Measurements from ENCODE around the gene SAP130.
"Not testable (repeated sequence)": the region's sequence is repeated elsewhere in the genome, so short reads cannot be mapped to it uniquely, and the experiment has no call there.

The SAP130 gene

GRCh38 chr2:127909019-127909418, 118.8 kb downstream of the SAP130 start:
- TF ChIP-seq POLR2A (IDR thresholded peaks at IDR 0.05; ENCODE audit: extremely low read depth, insufficient read length) = no peak
- TF ChIP-seq, protein P1, sequence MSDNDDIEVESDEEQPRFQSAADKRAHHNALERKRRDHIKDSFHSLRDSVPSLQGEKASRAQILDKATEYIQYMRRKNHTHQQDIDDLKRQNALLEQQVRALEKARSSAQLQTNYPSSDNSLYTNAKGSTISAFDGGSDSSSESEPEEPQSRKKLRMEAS (IDR thresholded peaks at IDR 0.05; ENCODE audit: low read depth, low read length) = no peak
- TF ChIP-seq MYC (IDR thresholded peaks at IDR 0.05; ENCODE audit: low read depth, low read length) = no peak
- no peak for TF ChIP-seq CTCF (IDR thresholded peaks at IDR 0.05; ENCODE audit: low read depth, low read length)
- DNase-seq (ENCODE audit: low read depth) = no peak
- H3K4me3 ChIP-seq (ENCODE audit: low read depth, low read length) = no peak overlapping the region

DNA sequence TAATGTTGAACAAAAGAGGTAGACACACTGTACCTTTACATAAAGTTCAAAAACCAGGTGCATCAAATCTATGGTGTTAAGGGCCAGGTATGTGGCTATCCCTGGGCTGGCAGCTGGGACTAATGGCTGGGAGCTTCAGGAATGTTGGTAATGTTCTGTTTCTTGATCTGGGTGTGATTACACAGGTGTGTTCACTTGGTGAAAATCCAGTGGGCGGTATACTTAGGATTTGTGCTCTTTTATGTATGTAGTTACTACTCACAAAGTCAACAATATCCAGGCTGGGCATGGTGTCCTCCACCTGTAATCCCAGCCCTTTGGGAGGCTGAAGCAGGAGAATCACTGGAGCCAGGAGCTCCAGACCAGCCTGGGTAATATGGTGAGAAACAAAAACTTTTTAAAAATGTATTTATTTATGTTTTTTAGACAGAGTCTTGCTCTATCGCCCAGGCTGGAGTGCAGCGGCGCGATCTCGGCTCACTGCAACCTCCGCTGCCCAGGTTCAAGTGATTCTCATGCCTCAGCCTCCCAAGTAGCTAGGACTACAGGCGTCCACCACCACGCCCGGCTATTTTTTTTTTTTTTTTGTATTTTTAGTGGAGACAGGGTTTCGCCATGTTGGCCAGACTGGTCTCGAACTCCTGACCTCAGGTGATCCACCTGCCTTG, 120.0 kb downstream of the SAP130 start:
- DNase-seq (ENCODE audit: low read depth); H3K4me3 ChIP-seq (ENCODE audit: low read depth, low read length): not testable (repeated sequence)

GRCh38 chr2:127906206-127906926, 121.5 kb downstream of the SAP130 start:
- no peak overlapping the region for H3K4me3 ChIP-seq (ENCODE audit: low read depth, low read length)
- DNase-seq (ENCODE audit: low read depth) = no peak
- TF ChIP-seq, protein P1 (IDR thresholded peaks at IDR 0.05; ENCODE audit: low read depth, low read length) = no peak
- TF ChIP-seq POLR2A (IDR thresholded peaks at IDR 0.05; ENCODE audit: extremely low read depth, insufficient read length) (no peak), CTCF (IDR thresholded peaks at IDR 0.05; ENCODE audit: low read depth, low read length) (no peak), MYC (IDR thresholded peaks at IDR 0.05; ENCODE audit: low read depth, low read length) (no peak)

DNA sequence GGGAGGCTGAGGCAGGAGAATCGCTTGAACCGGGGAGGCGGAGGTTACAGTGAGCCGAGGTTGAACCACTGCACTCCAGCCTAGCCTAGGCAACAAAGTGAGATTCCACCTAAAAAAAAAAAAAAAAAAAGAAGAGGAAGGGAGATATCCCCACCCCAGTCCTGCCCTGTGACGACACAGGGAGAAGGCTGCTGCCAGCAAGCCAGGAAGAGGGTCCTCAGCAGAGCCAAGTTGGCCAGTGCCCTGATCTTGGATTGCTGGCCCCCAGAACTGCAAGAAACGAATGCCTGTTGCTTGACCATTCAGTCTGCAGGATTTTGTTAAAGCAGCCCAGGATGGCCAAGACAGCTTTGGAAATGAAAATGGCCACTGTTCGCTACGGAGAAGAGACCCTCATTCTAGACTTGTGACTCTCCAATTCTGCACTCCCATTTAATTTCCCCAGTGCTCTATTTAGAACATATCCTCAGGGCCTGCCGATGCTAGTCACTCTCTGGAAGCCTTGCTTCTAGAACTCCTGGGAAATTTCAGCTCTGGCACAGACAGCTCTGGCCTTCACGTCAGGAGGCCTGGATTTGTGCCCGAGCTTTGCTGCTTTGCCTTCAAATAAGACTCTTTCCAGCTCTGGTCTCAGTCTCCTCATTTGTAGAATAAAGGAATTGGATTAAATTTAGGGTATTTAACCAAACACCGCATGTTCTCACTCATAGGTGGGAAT, 126.4 kb downstream of the SAP130 start:
- TF ChIP-seq POLR2A (IDR thresholded peaks at IDR 0.05; ENCODE audit: extremely low read depth, insufficient read length) = no peak
- TF ChIP-seq, protein P1 (IDR thresholded peaks at IDR 0.05; ENCODE audit: low read depth, low read length) = no peak
- no peak for TF ChIP-seq MYC (IDR thresholded peaks at IDR 0.05; ENCODE audit: low read depth, low read length)
- no peak for TF ChIP-seq CTCF (IDR thresholded peaks at IDR 0.05; ENCODE audit: low read depth, low read length)
- H3K4me3 ChIP-seq (ENCODE audit: low read depth, low read length) = no peak overlapping the region
- DNase-seq (ENCODE audit: low read depth) = no peak

GRCh38 chr2:127897531-127898211, 130.2 kb downstream of the SAP130 start:
- no peak for DNase-seq (ENCODE audit: low read depth)
- H3K4me3 ChIP-seq (ENCODE audit: low read depth, low read length) = no peak overlapping the region
- TF ChIP-seq, protein P1 (IDR thresholded peaks at IDR 0.05; ENCODE audit: low read depth, low read length) = no peak
- TF ChIP-seq MYC (IDR thresholded peaks at IDR 0.05; ENCODE audit: low read depth, low read length) = no peak
- no peak for TF ChIP-seq CTCF (IDR thresholded peaks at IDR 0.05; ENCODE audit: low read depth, low read length)
- TF ChIP-seq POLR2A (IDR thresholded peaks at IDR 0.05; ENCODE audit: extremely low read depth, insufficient read length) = no peak
